IMR-90 (cell line): Measurements from ENCODE around the gene BROX. TPM values are rescaled to one million over a fixed set of nuclear protein-coding genes. Genes with fewer than 3 reads are reported as not detected.

Experiments used
- ATAC-seq: fragments of 200-7000 bp; cut with Tn5 transposase; 2 replicates; pipeline ENCODE4 v1.9.1; 2020; ENCODE audit warnings: low read depth, mild to moderate bottlenecking, moderate library complexity
- BruUV-seq: library from RNA; stranded (reverse); fragments of 400-500 nt; replicated peaks from 2 replicates; lab custom pipeline; 2021; lab: Mats Ljungman, UMichigan
- CTCF ChIA-PET: fragments of 300-600 bp; formaldehyde crosslinking; extraction: SDS; loops from one replicate; lab custom pipeline; 2021; ENCODE audit warnings: antibody characterized with exemption; lab: Yijun Ruan, JAX
- POLR2A ChIA-PET: fragments of 300-600 bp; sonication (Branson Sonifier 250); formaldehyde crosslinking; loops from one replicate; lab custom pipeline; 2022; ENCODE audit warnings: antibody characterized with exemption; ENCODE audit not compliant: unreplicated experiment; lab: Charles Lee
- DNase-seq: peaks from one replicate; pipeline ENCODE4 v3.0.0; 2013
- H2AFZ ChIP-seq: replicated peaks from 2 replicates; pipeline ENCODE3; 2013; ENCODE audit warnings: low read length, mild to moderate bottlenecking; ENCODE audit not compliant: poor library complexity
- H2AK5ac ChIP-seq: 2 replicates; pipeline ENCODE4 v1.6.1; 2013; ENCODE audit warnings: low read depth, low read length, inconsistent platforms
- H2AK9ac ChIP-seq: replicated peaks from 2 replicates; pipeline ENCODE3; 2013; ENCODE audit warnings: mild to moderate bottlenecking, low read depth, low read length, moderate library complexity; ENCODE audit not compliant: poor library complexity
- H2BK120ac ChIP-seq: 2 replicates; pipeline ENCODE4 v1.6.1; 2013; ENCODE audit warnings: low read depth, low read length, inconsistent platforms
- H2BK15ac ChIP-seq: 3 replicates; pipeline ENCODE4 v1.6.1; 2013; ENCODE audit warnings: low read depth, low read length, inconsistent platforms
- H2BK20ac ChIP-seq: 2 replicates; pipeline ENCODE4 v1.6.1; 2013; ENCODE audit warnings: low read depth, mild to moderate bottlenecking, inconsistent platforms, low read length, moderate library complexity
- H2BK5ac ChIP-seq: 2 replicates; pipeline ENCODE4 v1.6.1; 2013; ENCODE audit warnings: mild to moderate bottlenecking, low read depth, low read length, inconsistent platforms; ENCODE audit not compliant: poor library complexity, severe bottlenecking
- H3K14ac ChIP-seq: replicated peaks from 2 replicates; pipeline ENCODE4 v1.6.1; 2013; ENCODE audit warnings: low read depth, low read length, inconsistent platforms
- H3K18ac ChIP-seq: 2 replicates; pipeline ENCODE4 v1.6.1; 2013; ENCODE audit warnings: low read depth, low read length, control low read depth
- H3K23ac ChIP-seq: 2 replicates; pipeline ENCODE4 v1.6.1; 2013; ENCODE audit warnings: low read depth, low read length, inconsistent platforms
- H3K27ac ChIP-seq: 2 replicates; pipeline ENCODE4 v1.5.1; 2013; ENCODE audit warnings: mild to moderate bottlenecking, control low read depth, low read length; ENCODE audit not compliant: insufficient read depth
- H3K27me3 ChIP-seq: 2 replicates; pipeline ENCODE4 v1.6.1; 2013; ENCODE audit warnings: low read length; ENCODE audit not compliant: control insufficient read depth, insufficient read depth
- H3K36me3 ChIP-seq: 2 replicates; pipeline ENCODE4 v1.6.1; 2013; ENCODE audit warnings: low read length, mixed read lengths; ENCODE audit not compliant: control insufficient read depth, insufficient read depth
- H3K4ac ChIP-seq: 2 replicates; pipeline ENCODE4 v1.6.1; 2013; ENCODE audit warnings: low read depth, low read length, inconsistent platforms
- H3K4me1 ChIP-seq: 2 replicates; pipeline ENCODE4 v1.6.1; 2013; ENCODE audit warnings: low read length, mixed read lengths; ENCODE audit not compliant: control insufficient read depth, insufficient read depth
- H3K4me2 ChIP-seq: 2 replicates; pipeline ENCODE4 v1.6.1; 2013; ENCODE audit warnings: low read depth, mild to moderate bottlenecking, control low read depth, low read length, moderate library complexity
- H3K4me3 ChIP-seq: 2 replicates; pipeline ENCODE4 v1.5.1; 2013; ENCODE audit warnings: low read depth, mild to moderate bottlenecking, control low read depth, low read length, moderate library complexity; ENCODE audit not compliant: insufficient read depth
- H3K56ac ChIP-seq: 2 replicates; pipeline ENCODE4 v1.6.1; 2013; ENCODE audit warnings: low read length, inconsistent platforms; ENCODE audit not compliant: insufficient read depth; ENCODE audit errors: extremely low read depth
- H3K79me1 ChIP-seq, 2 experiments: 2 replicates each; pipeline ENCODE4 v1.6.1; 2013; ENCODE audit warnings: low read length in 2 of 2, inconsistent platforms in 1 of 2, low read depth in 1 of 2
- H3K9ac ChIP-seq: 2 replicates; pipeline ENCODE4 v1.6.1; 2013; ENCODE audit warnings: low read depth, low read length, control low read depth
- H3K9me1 ChIP-seq: 2 replicates; pipeline ENCODE4 v1.6.1; 2013; ENCODE audit warnings: low read length, inconsistent platforms; ENCODE audit not compliant: insufficient read depth
- H3K9me3 ChIP-seq: 2 replicates; pipeline ENCODE4 v1.6.1; 2013; ENCODE audit warnings: low read length; ENCODE audit not compliant: control insufficient read depth, insufficient read depth
- H4K20me1 ChIP-seq: 2 replicates; pipeline ENCODE4 v1.6.1; 2013; ENCODE audit warnings: low read length, inconsistent platforms; ENCODE audit not compliant: insufficient read depth
- H4K5ac ChIP-seq: 2 replicates; pipeline ENCODE4 v1.6.1; 2013; ENCODE audit warnings: mild to moderate bottlenecking, low read depth, low read length, control low read depth
- H4K8ac ChIP-seq, 2 experiments: 2 replicates each; pipeline ENCODE4 v1.6.1; 2013; ENCODE audit warnings: low read depth in 2 of 2, low read length in 2 of 2, control low read depth in 1 of 2, inconsistent platforms in 1 of 2
- H4K91ac ChIP-seq: 2 replicates; pipeline ENCODE4 v1.6.1; 2013; ENCODE audit warnings: low read depth, low read length, inconsistent platforms; ENCODE audit not compliant: insufficient read depth
- CEBPB ChIP-seq: IDR thresholded peaks from 2 replicates; pipeline ENCODE4 v1.6.1; 2012; ENCODE audit warnings: low read depth, low read length, improper control_type of control experiment
- CHD1 ChIP-seq: IDR thresholded peaks from 2 replicates; pipeline ENCODE4 v1.6.1; 2012; ENCODE audit warnings: low read depth, low read length, improper control_type of control experiment
- RCOR1 ChIP-seq: IDR thresholded peaks from 2 replicates; pipeline ENCODE4 v1.6.1; 2012; ENCODE audit warnings: mild to moderate bottlenecking, low read length, improper control_type of control experiment; ENCODE audit not compliant: insufficient replicate concordance
- SMC3 ChIP-seq: fragments of 150-350 bp; IDR thresholded peaks from 2 replicates; pipeline ENCODE4 v1.6.1; 2016; ENCODE audit warnings: low read depth, mild to moderate bottlenecking, antibody characterized with exemption, low read length, moderate library complexity
- WGBS, 2 experiments: methylation state at CpG; one replicate each; pipeline versions ENCODE4 v1.1.5 to v1.1.7; 2013; ENCODE audit warnings: missing lambda C conversion rate in 2 of 2; ENCODE audit not compliant: insufficient read length in 1 of 2; ENCODE audit errors: extremely low coverage in 2 of 2; 5-methylcytosine and 5-hydroxymethylcytosine counted together
- dilution Hi-C: fragments of 300-500 bp; cut with HindIII; formaldehyde crosslinking; loops from one replicate; pipeline ENCODE4 v1.14.3; 2018; ENCODE audit warnings: low sequenced_read_pairs; ENCODE audit not compliant: unreplicated experiment
- in situ Hi-C: fragments of 300-500 bp; cut with MboI; formaldehyde crosslinking; loops from 3 replicates; pipeline ENCODE4 v1.14.3; 2019; ENCODE audit warnings: low sequenced_read_pairs, inconsistent platforms, mixed read lengths
- intact Hi-C: fragments of 100-400 bp; cut with micrococcal nuclease; formaldehyde crosslinking; loops from 2 replicates; pipeline ENCODE4 v1.10.0; 2022
- polyA plus RNA-seq, 3 experiments: library from polyadenylated mRNA; depleted of rRNA; stranded (reverse); fragments of >200 nt; gene quantifications; 2 replicates each; pipeline ENCODE4 v1.2.3, GENCODE V29; 2012; ENCODE audit warnings: low replicate concordance in 1 of 3
- total RNA-seq: library from RNA; depleted of rRNA; stranded (reverse); fragments of >200 nt; gene quantifications from 2 replicates; pipeline ENCODE4 v1.2.3, GENCODE V29; 2012

Gene BROX
- total and polyA plus RNA-seq, 2 of the 4 experiments (the other 2 are of a cell fraction): 6.8 to 43.4 TPM

DNA sequence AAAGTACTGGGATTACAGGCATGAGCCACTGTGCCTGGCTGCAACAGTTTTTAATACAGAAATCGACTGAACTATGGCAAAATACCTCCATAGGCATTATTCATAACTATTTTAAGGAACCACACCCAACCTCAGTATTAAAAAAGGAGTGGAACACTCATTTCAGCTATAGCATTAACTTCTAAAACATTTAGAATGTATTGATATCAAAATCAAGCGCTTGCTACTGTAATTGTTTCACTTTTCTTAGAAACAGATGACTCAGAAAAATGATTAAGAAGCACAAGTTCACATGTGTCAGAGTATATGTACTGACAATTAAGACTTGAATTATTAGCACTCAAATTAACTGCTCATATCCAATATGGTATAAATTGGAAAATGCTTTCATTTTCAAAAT is 15.2 kb upstream of the BROX start:
- ATAC-seq: no peak
- Histone ChIP-seq H2AK5ac (no peak overlapping the region), H4K8ac (no peak overlapping the region), H3K27ac (no peak overlapping the region), H3K56ac (no peak overlapping the region), H3K79me1 (peaks cover 9 to 28% of the 10 kb centered on the region in 2 experiments), H3K36me3 (peaks cover 9% of the 10 kb centered on the region; the same call in 1 of the 2 replicates), H3K18ac (no peak overlapping the region), H2AK9ac (no peak overlapping the region), H3K14ac (no peak overlapping the region), H3K9me1 (no peaks in the 10 kb centered on the region; the same call in 1 of the 2 replicates), H2BK120ac (no peak overlapping the region), H2BK15ac (no peak overlapping the region), H4K91ac (no peak overlapping the region), H2AFZ (no peak overlapping the region), H3K23ac (no peak overlapping the region), H2BK5ac (no peak overlapping the region), H3K4me2 (no peak overlapping the region), H2BK20ac (no peak overlapping the region), H4K20me1 (no peaks in the 10 kb centered on the region), H4K5ac (no peak overlapping the region), H3K27me3 (no peaks in the 10 kb centered on the region), H3K9me3 (no peaks in the 10 kb centered on the region), H3K4me3 (no peak overlapping the region), H3K4me1 (no peaks in the 10 kb centered on the region), H3K4ac (no peak overlapping the region), H3K9ac (no peak overlapping the region)
- DNase-seq: no peak
- no CpG with 5 or more reads among the region's 2 CpGs for WGBS, 2 experiments
- in situ Hi-C loops: no loop called here
- dilution Hi-C loops: no loop called here
- ChIA-PET CTCF (interaction anchor here (0.7 kb wide), 1 partner anchor 61 kb away, joined by 3 read pairs; no protein-coding TSS in a partner anchor), POLR2A (no interaction called here)
- intact Hi-C loops: no loop called here
- TF ChIP-seq RCOR1: no peak
- no peak for TF ChIP-seq CEBPB
- no peak for TF ChIP-seq SMC3
- no peak for TF ChIP-seq CHD1
- no TSS peak for BruUV-seq
